HG02571 (cell line): ENCODE measurements around the gene LCK.
"Not testable (repeated sequence)": the region's sequence is repeated elsewhere in the genome, so short reads cannot be mapped to it uniquely, and the experiment has no call there.

Experiments
- ATAC-seq: cut with Tn5 transposase; IDR thresholded peaks from one replicate; pipeline ENCODE4 v1.9.1; 2021; ENCODE audit warnings: mild to moderate bottlenecking, moderate library complexity; ENCODE audit not compliant: unreplicated experiment

LCK gene

DNA sequence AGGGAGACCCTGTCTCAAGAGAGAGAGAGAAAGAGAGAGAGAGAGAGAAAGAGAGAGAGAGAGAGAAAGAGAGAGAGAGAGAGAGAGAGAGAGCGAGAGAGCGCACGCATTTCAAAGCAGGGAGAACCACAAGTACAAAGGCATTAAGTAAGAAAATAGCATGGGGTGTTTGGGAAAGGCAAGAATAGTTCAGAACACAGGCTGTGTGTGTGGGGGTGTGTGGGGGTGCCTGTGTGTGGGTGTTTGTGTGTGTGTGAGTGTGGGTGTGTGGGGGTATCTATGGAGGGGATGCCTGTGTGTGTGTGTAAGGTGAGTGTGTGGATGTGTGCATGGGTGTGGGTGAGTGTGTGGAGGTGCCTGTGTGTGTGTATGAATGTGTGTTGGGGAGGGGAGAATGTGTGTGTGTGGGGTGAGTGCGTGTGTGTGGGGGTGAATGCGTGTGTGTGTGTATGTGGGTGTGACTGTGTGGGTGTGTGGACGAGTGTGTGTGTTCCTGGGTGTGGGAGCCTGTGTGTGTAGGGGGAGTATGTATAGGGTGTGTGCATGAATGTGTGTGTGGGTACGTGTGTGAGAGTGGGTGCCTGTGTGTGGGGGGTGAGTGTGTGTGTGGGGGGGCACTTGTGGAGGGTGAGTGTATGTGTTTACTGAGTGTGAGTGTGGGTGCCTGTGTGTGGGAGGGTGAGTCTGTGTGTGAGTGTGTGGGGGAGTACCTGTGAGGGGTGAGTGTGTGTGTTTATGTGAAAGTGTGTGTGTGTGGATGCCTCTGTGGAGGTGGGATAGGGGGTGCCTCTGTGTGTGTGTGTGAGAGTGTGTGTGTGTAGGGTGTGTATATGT lies 21.7 kb downstream of the LCK start:
- no peak for ATAC-seq

DNA sequence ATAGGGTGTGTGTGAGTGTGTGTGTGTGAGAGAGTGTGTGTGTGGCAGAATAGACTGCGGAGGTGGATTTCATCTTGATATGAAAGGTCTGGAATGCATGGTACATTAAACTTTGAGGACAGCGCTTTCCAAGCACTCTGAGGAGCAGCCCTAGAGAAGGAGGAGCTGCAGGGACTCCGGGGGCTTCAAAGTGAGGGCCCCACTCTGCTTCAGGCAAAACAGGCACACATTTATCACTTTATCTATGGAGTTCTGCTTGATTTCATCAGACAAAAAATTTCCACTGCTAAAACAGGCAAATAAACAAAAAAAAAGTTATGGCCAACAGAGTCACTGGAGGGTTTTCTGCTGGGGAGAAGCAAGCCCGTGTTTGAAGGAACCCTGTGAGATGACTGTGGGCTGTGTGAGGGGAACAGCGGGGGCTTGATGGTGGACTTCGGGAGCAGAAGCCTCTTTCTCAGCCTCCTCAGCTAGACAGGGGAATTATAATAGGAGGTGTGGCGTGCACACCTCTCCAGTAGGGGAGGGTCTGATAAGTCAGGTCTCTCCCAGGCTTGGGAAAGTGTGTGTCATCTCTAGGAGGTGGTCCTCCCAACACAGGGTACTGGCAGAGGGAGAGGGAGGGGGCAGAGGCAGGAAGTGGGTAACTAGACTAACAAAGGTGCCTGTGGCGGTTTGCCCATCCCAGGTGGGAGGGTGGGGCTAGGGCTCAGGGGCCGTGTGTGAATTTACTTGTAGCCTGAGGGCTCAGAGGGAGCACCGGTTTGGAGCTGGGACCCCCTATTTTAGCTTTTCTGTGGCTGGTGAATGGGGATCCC lies 22.5 kb downstream of the LCK start:
- ATAC-seq: no peak

DNA sequence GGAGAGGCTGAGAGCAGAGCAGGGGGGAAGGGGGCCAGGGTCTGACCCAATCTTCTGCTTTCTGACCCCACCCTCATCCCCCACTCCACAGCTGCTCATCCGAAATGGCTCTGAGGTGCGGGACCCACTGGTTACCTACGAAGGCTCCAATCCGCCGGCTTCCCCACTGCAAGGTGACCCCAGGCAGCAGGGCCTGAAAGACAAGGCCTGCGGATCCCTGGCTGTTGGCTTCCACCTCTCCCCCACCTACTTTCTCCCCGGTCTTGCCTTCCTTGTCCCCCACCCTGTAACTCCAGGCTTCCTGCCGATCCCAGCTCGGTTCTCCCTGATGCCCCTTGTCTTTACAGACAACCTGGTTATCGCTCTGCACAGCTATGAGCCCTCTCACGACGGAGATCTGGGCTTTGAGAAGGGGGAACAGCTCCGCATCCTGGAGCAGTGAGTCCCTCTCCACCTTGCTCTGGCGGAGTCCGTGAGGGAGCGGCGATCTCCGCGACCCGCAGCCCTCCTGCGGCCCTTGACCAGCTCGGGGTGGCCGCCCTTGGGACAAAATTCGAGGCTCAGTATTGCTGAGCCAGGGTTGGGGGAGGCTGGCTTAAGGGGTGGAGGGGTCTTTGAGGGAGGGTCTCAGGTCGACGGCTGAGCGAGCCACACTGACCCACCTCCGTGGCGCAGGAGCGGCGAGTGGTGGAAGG lies 23.7 kb downstream of the LCK start:
- no peak for ATAC-seq

- no peak for ATAC-seq
These were observed 24.4 kb downstream of the LCK start for GRCh38 chr1:32275424-32275823.

DNA sequence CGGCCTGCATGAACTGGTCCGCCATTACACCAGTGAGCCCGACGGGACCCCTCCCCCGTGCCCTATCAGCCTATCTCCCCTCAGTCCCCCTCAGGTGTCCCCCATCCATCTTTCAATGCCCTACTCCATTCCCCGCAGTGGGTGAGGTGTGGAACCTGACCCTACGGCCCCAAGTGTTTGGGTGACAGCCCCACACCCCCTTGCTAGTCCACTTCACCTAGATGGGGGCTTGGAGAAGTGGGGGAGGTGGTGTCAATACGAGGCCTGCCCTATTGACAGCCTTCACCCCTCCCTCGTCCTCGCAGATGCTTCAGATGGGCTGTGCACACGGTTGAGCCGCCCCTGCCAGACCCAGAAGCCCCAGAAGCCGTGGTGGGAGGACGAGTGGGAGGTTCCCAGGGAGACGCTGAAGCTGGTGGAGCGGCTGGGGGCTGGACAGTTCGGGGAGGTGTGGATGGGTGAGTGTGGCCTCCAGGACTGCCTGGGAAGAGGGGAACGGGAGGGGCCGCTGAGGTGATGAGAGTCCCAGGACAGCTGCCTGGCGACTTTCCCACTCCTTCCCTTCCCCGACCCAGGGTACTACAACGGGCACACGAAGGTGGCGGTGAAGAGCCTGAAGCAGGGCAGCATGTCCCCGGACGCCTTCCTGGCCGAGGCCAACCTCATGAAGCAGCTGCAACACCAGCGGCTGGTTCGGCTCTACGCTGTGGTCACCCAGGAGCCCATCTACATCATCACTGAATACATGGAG lies 25.1 kb downstream of the LCK start:
- no peak for ATAC-seq

DNA sequence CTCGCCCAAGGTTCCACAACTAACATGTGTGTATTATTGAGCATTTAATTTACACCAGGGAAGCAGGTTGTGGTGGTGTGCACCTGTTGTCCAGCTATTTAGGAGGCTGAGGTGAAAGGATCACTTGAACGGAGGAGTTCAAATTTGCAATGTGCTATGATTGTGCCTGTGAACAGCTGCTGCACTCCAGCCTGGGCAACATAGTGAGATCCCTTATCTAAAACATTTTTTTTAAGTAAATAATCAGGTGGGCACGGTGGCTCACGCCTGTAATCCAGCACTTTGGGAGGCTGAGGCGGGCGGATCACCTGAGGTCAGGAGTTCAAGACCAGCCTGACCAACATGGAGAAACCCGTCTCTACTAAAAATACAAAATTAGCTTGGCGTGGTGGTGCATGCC lies 33.7 kb downstream of the LCK start:
- ATAC-seq: not testable (repeated sequence)

- ATAC-seq: no peak
These were observed 34.6 kb downstream of the LCK start for GRCh38 chr1:32285658-32286057.

DNA sequence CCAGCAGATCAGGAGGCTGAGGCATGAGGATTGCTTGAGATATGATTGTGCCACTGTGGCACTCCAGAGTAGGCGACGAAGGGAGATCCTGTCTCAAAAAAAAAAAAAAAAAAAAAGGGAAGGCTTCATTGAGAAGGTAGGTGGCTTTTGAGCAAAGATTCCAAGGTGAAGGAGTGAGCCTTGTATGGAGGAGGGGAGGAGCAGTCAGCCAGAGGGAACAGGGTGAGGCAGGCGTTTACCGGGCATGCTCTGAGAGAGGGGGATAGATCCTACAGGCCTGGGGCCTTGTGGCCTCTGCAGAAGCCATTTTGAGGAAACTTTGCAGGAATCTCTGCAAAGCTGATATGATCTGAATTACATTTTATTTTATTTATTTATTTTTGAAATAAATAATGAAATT lies 35.7 kb downstream of the LCK start:
- no peak for ATAC-seq

- ATAC-seq: no peak
These were observed 38.2 kb downstream of the LCK start for GRCh38 chr1:32289256-32289655.

- no peak for ATAC-seq
These were observed 40.2 kb downstream of the LCK start for GRCh38 chr1:32291145-32291707.

- ATAC-seq: peak; percentile 97
These were observed 40.9 kb downstream of the LCK start, which contains the start of gene HDAC1 for GRCh38 chr1:32291708-32292538. HDAC1 (plus strand) TSS chr1:32292083; CDS start chr1:32292170, 87 bp downstream.

DNA sequence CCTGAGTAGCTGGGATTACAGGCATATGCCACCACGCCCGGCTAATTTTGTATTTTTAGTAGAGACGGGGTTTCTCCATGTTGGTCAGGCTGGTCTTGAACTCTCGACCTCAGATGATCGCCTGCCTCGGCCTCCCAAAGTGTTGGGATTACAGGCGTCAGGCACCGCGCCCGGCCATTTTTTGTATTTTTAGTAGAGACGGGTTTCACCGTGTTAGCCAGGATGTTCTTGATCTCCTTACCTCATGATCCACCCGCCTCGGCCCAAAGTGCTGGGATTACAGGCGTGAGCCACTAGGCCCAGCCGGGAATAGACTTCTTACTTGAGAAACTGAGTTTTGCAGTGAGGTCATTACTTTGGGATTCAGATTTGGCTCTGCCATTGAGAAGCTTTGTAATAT lies 47.1 kb downstream of the LCK start:
- ATAC-seq: not testable (repeated sequence)

DNA sequence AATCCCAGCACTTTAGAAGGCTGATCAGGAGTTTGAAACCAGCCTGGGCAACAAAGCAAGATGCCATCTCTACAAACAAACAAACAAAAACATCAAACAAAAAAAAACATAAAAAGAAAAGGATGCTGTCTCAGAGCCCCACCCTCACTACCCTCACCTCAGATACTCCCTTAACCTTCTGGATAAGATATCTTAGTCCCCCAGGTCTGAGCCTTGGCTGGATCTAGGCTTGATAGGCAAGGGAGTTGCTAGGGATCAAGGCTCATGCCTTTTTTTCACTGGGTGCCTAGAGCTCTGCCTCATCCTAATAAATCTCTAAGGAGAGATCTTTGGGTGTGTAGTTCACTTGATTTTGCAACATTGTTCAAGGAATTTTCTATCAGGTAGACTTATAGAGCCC lies 48.3 kb downstream of the LCK start:
- no peak for ATAC-seq

- no peak for ATAC-seq
These were observed 52.3 kb downstream of the LCK start for GRCh38 chr1:32303358-32303757.

- ATAC-seq: no peak
These were observed 53.0 kb downstream of the LCK start for GRCh38 chr1:32303997-32304622.

GRCh38 chr1:32305310-32305709 lies 54.2 kb downstream of the LCK start:
- no peak for ATAC-seq

GRCh38 chr1:32307324-32307723 lies 56.3 kb downstream of the LCK start:
- ATAC-seq: no peak

DNA sequence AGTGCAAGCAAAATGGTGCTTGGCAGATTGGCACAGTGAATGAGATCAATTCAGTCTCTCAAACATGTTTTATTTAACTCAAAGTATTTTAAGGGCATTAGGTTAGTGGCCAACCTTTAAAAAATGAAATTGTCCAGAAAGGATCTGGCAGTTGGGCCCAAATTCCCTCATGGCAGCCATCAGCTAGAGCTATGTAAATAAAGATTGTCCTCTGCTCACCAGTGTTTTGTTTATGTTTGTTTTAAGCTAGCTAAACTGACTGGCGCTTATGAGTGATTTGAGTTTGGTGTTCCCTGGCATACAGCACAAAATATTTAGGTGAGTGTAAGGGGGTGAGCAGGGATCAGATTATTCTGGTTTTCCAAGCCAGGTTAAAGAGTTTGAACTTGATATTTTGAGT lies 58.9 kb downstream of the LCK start:
- no peak for ATAC-seq
